NCI-H146 treated with DMSO at 0.1 percent for 48 hours (cell line): ENCODE results near the gene FOXI1.

Experiments used
- DNase-seq: peaks from one replicate; lab custom pipeline; 2025; ENCODE audit not compliant: unreplicated experiment; lab: John Stamatoyannopoulos, UW

The FOXI1 gene

DNA sequence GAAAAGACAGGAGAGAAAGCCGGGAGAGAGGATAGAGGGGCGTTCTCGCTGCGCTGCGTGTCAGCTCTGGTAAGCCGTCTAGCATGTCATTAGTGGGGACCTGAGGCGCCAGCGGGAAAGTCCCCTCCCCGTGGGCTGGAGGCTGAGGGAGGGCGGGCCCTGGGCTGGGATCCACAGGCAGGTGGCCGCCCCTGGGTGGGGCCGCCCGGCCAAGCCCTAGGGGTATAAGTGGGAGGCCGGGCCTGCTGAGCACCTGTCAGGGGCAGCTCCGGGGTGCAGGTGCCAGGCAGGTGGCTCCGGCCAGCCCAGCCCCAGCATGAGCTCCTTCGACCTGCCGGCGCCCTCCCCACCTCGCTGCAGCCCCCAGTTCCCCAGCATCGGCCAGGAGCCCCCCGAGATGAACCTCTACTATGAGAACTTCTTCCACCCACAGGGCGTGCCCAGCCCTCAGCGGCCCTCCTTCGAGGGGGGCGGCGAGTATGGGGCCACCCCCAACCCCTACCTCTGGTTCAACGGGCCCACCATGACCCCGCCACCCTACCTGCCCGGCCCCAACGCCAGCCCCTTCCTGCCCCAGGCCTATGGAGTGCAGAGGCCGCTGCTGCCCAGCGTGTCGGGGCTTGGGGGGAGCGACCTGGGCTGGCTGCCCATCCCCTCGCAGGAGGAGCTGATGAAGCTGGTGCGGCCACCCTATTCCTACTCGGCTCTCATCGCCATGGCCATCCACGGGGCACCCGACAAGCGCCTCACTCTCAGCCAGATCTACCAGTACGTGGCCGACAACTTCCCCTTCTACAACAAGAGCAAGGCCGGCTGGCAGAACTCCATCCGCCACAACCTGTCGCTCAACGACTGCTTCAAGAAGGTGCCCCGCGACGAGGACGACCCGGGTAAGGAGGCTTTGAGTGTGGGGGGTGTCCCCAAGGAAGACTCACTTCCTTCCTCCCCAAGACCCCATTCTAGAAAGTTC is at the start of gene FOXI1:
Gene FOXI1, plus strand, starts transcription at position 256 of the 970 bp plus-strand sequence. Its CDS starts 61 bp downstream, at position 317.
- DNase-seq, result no peak

DNA sequence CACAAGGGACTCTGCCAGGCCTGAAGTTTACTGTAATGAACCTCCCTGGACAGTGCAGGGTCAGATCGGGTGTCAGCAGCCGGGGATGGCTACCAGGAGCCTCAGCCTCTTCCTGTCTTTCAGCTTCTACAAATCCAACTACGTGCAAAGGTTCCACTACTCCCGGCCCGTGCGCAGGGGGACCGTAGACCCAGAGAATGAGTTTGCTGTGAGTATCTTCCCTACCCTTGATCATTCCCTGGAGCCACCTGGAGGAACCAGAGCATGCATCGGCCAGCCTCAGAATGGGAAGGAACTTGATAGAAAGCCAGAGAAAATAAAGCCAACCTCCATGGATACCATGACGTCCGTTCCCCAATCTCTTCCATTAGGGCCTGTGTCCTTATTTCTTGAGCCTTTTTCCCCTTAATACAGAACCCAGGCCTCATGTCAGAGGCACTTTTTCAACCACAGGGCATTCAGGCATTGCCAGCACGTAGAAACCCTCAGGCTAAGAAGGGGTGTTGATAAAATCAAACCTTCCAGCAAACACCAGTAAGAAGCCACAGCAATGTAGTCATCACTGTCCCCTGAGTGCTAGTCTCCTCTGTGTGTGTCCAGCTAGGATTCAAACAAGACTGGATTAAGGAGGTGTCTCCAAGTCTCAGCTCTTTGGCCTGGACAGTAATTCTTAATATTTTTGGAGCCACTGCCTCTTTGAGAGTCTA is 49.0 kb upstream of the FOXI1 start:
- DNase-seq, result no peak

DNA sequence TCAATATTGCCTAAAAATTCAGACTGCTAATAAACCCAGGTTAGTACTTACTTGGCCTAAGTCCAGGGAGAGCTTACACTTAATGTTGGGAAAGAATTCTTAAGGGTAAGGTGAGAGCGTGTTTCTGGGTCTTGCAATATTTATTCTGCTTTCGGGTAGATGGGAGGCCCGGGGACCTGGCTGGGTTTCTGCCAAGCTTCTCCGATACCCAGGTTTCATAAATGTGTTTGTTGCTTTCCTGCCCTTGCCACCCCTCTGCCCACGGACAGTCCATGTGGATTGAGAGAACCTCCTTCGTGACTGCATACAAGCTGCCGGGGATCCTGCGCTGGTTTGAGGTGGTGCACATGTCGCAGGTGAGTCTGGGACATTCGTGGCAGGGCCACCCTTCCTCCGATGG is 48.4 kb upstream of the FOXI1 start:
- DNase-seq, result no peak

DNA sequence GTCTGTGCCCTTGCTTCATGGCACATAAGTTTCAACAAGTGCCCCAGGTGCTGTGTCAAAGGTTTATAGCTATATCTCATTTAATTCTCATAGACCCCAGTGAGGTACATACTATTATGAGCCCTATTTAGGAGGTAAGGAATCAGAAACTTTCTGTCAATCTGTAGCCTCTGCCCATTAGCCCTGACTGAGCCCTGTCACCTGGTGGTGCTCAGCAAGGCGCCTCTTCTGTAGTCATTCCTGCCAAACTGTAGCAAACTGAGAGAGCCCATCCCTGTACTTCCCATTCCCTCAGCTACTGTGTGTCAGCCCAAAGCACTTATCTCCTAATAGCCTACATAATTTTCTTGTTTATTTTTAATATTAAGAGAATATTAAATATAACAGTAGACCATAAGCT is 46.5 kb upstream of the FOXI1 start:
- DNase-seq, result no peak

DNA sequence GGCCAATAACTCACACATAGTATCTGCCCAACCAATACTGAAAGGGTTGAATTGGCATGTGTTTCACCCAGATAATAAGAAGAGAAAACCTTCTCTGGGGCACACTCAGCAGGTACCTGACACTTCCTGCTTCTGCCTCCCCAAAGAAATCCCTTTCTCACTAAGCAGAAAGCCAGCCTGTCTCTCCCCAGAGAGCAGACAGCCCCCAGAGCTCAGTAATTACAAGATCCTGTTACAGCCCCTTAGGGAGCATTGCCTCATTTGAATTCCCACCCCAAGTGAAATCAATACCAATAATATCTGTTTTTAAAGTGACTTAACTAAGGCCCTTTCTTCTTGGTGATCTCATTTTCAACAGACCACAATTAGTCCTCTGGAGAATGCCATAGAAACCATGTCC is 38.5 kb upstream of the FOXI1 start:
- no peak for DNase-seq

DNA sequence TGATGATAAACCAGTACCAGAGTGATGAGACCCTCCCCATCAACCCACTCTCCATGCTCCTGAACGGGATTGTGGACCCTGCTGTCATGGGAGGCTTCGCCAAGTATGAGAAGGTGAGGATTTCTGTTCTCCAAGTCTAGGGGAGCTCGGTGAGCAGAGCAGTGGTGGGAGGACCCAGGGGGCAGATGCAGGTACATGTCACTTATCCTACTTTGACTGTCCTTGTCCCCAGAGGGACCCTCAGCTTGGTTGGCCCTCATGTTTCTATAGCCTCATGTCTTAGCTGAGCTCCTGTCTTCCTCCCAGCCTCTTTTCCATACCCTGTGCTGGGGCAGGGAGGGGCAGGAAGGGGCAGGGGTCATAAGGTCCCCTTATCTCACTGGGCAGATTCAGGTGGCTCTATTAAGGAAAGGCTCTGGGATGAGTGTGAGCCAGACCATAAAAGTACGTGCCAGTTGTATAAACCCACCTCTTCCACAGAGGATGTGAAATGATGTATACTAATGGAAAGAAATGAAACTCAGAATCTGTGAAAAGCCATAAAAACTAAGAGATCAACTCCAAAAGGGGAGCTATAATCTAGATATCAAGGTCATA is 38.0 kb upstream of the FOXI1 start:
- no peak for DNase-seq

DNA sequence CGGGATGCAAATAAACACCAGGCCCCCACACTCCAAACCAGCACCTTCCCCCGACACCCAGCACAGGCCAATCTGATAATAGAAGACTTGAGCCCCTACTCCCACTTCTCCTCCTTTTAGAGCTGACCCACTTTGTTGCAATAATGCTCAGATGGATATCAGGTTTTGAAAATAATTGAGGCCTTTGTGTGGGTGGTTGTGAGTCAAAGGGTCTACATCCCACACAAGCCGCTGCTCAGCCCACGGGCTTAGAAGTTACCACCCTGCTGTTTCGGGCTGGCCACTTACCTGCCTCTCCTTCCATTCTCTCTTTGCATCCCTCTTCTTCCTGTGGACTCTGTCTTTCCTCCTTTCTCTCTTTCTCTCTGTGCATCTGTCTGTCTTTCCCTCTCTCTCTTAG is 36.2 kb upstream of the FOXI1 start:
- DNase-seq, result no peak

DNA sequence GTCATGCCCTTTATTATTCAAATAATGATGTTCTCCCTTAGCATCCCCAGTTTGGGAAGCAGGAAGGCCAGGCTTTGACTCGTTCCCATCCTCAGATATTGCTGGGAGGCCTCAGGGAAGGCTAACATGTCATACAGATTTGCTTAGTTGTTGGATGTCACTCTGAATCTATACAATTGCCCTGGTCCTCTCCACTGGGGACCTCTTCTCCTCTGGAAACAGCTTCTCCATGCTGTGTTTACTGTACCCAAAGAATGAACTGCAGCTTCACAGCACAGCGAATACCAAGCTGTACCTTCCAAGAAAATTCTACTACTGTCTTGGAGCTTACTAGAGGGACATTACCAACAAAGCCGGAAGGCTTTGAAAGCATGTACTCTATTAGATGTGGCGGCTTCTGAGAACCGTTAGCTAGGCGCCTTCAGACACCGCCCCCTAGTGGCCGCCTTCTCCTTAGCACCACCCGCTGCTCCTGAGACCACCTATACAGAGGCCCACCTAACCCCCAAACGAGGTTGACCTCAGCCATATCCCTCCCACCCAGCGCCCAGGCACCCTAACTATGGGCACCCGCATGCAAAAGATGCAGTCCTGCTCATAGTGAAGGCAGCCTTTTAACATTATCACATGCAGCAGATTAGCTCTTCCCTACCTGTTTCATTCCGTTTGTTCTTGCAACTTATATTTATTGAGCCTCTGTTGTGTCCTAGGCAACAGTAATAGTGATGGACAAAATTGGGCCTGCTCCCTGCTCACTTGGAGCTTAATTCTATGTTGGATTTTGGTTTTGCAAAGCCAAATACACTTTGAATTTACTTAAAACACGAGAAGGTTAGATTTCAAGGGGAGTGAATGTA is 34.9 kb upstream of the FOXI1 start:
- DNase-seq, result no peak

DNA sequence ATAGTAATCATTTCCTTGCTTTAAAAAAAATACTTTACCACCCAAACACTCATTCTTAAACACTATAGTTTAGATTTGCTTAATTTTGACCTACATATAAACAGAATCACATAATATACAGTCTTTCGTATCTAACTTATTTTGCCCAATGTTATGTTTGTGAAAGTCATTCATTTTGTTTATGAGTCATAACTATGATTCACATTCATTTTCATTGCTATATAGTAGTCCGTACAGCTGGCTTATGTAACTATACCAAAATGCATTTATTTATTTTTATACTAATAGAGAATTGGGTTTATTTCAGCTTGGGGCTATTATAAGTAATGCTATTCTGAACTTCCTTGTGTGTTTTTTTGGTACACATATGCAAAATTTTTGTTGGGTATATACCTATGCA is 33.9 kb upstream of the FOXI1 start:
- no peak for DNase-seq

DNA sequence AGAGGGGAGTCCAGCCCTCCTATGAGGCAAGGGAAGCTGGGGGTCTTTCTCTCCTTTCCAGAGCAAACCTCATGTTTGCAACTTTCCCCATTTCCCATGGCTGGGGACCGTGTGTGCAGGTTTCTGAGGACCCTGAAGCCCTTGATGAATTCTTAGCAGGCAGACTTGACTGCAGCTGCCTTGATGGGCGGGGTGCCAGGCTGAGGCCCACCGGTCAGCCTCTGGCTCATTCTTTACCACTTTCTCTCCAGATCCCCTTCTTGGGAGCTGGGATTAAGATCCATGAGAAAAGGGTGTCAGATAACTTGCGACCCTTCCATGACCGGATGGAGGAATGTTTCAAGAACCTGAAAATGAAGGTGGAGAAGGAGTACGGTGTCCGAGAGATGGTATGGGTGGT is 30.0 kb upstream of the FOXI1 start:
- DNase-seq, result no peak

DNA sequence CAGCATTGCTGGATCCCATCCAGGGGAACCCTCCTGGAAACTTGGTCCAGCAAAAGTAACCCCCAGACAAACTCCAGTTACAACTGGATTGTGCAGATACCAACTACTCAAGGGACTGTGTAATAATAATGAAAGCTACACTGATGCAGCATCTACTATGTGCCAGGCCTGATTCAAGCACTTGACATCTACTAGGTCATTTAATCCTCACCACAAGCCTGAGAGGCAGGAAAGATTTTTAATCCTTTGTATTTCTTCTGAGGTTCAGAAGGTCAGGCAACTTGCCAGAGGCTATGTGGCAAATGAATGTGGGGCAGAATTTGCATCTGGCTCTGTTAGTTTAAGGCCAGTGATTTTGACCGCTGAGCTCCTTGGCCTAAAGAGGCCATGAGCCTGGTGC is 29.5 kb upstream of the FOXI1 start:
- no peak for DNase-seq

DNA sequence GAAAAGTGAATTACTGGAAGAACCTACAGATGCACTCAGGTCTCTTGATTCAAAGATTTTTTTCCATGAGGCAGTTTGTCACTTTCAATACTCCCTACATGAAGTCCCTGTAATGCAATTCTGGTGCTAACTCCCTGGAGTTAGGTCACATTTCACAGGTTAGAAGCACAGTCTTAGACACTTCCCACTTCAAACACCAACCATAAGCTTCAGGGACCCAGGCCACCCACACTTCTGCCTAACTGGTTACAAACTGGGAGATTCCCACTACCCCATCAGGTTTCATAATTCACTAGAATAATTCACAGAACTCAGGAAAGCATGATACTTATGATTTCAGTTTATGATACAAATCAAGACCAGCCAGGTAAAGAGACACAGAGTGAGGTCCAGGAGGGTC is 29.0 kb upstream of the FOXI1 start:
- DNase-seq, result no peak

DNA sequence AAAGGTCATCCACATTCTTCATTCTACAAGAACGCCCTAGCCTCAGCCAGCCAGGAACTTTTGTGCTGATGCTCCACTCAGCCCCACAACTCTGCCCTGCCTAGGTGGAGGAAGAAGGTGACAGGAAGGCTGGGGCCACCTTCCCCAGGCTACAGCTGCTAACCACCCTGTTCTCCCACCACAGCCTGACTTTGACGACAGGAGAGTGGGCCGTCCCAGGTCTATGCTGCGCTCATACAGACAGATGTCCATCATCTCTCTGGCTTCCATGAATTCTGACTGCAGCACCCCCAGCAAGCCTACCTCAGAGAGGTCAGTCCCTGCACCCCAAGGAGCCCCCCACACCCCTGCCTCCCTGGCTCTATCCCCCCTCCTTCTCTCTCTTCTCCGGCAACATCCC is 28.2 kb upstream of the FOXI1 start:
- DNase-seq, result no peak

DNA sequence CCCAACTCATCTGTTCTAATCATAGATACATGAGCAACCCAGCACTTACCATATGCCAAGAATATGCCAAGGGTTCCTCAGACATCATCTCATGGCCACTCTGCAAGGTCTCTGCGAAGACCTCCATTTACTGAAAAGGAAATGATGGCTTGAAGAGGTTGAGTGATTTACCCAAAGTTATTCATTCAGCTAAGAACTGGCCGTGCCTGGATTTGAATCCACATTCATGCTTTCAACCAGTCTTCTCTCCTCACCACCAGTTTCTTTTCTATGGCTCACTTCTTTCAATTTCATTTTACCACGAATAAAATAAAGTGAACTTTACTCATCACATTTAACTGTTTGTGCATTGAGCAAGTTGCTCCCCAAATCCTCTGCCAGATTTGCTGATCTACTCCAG is 27.2 kb upstream of the FOXI1 start:
- DNase-seq, result no peak

DNA sequence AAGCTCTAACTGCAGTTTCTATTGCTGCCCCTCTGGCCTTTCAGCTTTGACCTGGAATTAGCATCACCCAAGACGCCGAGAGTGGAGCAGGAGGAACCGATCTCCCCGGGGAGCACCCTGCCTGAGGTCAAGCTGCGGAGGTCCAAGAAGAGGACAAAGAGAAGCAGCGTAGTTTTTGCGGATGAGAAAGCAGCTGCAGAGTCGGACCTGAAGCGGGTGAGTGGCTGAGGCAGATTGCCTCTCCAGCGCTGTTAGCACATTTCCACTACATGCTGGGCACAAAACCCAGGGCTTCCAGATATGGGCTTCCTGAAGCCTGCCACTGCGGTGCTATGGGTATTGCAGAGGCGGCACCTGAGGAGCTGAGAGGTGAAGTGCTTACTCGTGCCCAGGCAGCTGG is 26.8 kb upstream of the FOXI1 start:
- no peak for DNase-seq

DNA sequence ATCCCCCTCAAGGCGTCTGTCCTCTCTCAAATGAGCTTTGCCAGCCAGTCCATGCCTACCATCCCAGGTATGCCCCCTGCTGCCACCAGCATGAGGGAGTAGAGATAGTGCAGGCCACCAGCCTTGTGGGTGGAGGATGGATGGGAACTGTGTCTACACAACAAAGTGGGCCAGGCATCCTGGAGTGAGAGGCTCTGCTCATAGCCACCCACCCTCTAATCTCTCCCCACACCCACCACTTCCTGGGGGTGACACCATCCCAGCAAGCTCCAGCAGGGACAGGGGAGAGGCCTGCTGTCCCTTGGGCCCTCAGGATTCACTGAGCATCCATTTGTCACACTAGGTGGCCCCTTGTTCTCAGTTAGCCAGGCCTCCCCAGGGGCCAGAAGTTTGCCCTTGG is 25.5 kb upstream of the FOXI1 start:
- DNase-seq, result no peak

DNA sequence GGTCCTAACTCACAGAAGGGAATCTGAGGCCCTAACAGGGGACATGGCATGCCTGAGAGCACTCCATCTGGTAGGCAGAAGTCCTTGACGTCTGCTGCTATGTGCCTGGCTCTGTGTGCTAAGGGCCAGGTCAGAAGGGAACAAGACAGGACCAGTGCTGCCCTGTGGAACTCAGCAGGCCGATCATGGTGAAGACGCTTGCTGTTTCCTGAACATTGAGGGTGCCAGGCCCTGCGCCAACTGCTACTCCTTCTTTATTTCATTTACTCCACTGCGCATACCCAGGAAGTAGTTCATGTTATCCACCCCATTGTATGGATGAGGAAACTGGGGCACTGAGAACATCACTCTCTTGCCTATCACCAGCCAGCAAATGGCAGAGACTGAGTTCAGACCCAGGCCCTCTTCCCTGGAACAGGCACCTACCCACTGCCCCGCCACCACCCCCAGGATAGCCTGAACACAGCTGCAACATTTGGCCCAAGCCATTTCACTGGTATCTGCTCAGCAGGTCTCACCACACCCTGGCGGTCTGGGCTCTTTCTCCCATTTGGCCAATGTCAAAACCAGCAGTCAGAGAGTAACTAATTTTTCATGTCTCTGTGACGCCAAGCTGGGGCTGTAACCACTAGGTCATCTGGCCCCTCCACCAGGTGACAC is 24.8 kb upstream of the FOXI1 start:
- DNase-seq, result no peak

DNA sequence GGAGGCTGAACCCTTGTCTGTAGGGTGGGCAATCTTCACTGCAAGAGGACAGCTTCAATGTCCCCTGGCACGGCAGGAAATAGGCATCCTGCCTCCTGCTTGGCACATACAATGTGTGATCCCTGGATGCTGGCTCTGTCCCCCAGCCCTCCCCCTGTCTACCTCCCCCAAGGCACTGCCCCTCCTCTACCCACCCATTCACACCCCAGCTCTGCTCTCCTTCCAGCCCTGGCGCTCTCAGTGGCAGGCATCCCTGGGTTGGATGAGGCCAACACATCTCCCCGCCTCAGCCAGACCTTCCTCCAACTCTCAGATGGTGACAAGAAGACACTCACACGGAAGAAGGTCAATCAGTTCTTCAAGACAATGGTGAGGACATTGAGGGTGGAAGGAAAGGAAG is 24.1 kb upstream of the FOXI1 start:
- no peak for DNase-seq

DNA sequence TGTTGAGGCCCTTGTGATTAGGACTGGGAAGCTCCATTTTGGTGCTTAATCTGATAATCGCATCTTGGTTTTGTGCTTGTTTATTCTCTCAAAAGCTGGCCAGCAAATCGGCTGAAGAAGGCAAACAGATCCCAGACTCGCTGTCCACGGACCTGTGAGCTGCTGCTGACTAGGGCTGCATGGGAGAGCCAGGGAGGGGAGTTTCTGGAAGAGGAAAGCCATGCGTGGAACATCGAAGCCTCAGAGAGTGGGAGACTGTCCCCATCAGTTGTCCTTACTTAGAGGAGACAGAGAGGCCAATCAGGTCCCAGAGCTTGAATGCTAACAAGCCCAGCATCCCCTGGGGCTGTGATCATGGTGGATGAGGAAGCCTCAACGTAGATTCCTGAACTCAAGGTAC is 23.0 kb upstream of the FOXI1 start:
- no peak for DNase-seq

DNA sequence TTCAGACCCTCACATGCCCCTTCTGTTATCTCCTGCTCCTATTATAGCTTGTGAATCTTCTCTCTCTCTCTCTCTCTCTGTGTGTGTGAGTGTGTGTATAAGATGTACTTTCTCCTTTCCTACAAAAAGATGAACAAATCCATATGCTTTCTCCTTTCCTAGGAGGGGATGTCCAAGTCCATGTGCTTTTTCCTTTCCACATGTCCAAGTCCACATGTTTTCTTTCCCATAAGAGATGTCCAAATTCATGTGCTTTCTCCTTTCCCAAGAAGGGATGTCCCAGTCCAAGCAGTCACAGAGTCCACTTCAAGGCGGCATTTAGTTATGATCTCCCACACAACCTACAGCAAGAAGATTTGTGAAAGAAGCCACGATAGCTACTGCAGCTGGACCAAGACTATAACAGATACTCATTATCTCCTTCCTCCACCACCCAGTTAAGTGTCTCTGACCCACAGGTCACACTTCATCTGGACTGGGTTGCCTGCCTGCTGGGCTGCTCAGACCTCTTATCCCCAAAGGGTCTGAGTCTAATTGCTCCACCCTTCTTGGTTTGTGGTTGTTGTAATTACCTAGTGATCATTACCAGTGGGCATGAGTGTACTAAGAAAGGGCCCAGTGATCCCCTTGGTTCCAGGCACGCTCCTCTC is 18.4 kb upstream of the FOXI1 start:
- no peak for DNase-seq
